Forelimb muscle (tissue), 1 donor: ENCODE data around the gene GNMT. TPM values are rescaled to one million over a fixed set of nuclear protein-coding genes. Genes with fewer than 3 reads are reported as not detected.

Experiments used
- DNase-seq: peaks from one replicate; pipeline ENCODE4 v3.0.0-alpha.2; 2013; ENCODE audit warnings: low read depth
- polyA plus RNA-seq: library from polyadenylated mRNA; unstranded; fragments of 120-200 nt; gene quantifications from one replicate; pipeline ENCODE4 v1.2.1, GENCODE V29; 2013; ENCODE audit not compliant: insufficient read length

The GNMT gene
- polyA plus RNA-seq, 1 donor, result 0.65 TPM

DNA sequence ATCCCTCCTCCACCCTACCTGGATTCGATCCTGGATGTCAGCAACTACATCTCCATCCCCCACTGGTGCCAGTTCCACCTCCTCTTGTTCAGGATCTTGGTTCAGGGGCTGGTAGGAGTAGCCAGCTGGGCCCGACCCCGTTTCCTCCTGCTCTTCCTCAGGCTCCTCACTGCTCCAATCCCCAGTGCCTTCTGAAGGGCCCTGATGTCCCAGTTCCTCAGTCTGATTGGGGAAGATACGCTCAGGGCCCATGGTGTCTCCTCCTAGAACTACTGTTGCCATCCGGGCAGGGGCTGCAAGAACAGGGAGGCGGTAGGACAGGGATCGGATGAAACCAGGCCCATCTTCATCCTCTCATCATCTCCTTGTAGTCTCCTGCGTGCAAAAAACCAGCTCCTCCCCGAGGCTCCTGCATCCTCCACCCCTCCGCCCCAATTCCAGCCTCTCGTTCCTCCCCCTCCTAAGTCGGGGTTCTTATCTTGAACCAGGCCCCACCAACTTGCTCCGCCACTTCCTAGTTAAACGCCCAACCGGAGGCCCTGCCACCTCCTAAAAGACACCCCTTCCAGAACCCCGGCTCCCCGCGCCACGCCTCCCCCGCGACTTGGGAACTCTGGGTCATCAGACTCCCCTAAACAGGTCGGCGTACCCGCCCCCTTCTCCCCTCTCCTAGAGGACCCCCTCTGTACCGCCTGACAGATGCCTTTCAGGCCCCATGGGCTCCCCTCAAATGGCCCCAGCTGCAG is 52.7 kb downstream of the GNMT start:
- DNase-seq, result no peak

Other genes with a start within 250 kb of the GNMT start
- 2.6 TPM for gene PRPH2, start 238.2 kb upstream of the GNMT start, polyA plus RNA-seq
- gene TBCC, start 214.7 kb upstream of the GNMT start, polyA plus RNA-seq, result 12.3 TPM
- 10.9 TPM for gene BICRAL, start 178.7 kb upstream of the GNMT start, polyA plus RNA-seq
- gene RPL7L1, start 81.1 kb upstream of the GNMT start, polyA plus RNA-seq, result 78.8 TPM
- gene PTCRA, start 44.7 kb upstream of the GNMT start, polyA plus RNA-seq, result not detected
- 23.6 TPM for gene CNPY3, start 31.3 kb upstream of the GNMT start, polyA plus RNA-seq
- 15.0 TPM for gene PEX6, start 18.4 kb downstream of the GNMT start, polyA plus RNA-seq
- gene PPP2R5D, start 23.8 kb downstream of the GNMT start, polyA plus RNA-seq, result 39.0 TPM
- 39.6 TPM for gene MEA1, start 53.2 kb downstream of the GNMT start, polyA plus RNA-seq
- gene KLHDC3, start 53.5 kb downstream of the GNMT start, polyA plus RNA-seq, result 227 TPM
- 40.4 TPM for gene RRP36, start 60.9 kb downstream of the GNMT start, polyA plus RNA-seq
- 44.5 TPM for gene CUL7, start 93.1 kb downstream of the GNMT start, polyA plus RNA-seq
- 43.9 TPM for gene MRPL2, start 98.7 kb downstream of the GNMT start, polyA plus RNA-seq
- 27.6 TPM for gene KLC4, start 98.9 kb downstream of the GNMT start, polyA plus RNA-seq
- 53.2 TPM for gene PTK7, start 115.6 kb downstream of the GNMT start, polyA plus RNA-seq
- gene SRF, start 210.5 kb downstream of the GNMT start, polyA plus RNA-seq, result 57.1 TPM
- gene CUL9, start 221.4 kb downstream of the GNMT start, polyA plus RNA-seq, result 17.8 TPM